Chondrocyte (in vitro differentiated cells): Measurements from ENCODE around the gene ELOVL1. TPM values are rescaled to one million over a fixed set of nuclear protein-coding genes. Genes with fewer than 3 reads are reported as not detected.

Source experiments
- DNase-seq: peaks from one replicate; pipeline ENCODE4 v3.0.0; 2021; ENCODE audit warnings: mixed read lengths, low spot score
- H3K27ac Mint-ChIP-seq: one replicate; pipeline ENCODE4 v1.8.0; 2021; ENCODE audit warnings: mild to moderate bottlenecking, moderate library complexity, mixed read lengths; ENCODE audit not compliant: unreplicated experiment
- H3K27me3 Mint-ChIP-seq: 2 replicates; pipeline ENCODE4 v1.8.0; 2021; ENCODE audit warnings: low read depth, mixed read lengths
- H3K36me3 Mint-ChIP-seq: 2 replicates; pipeline ENCODE4 v1.8.0; 2021; ENCODE audit warnings: low read depth, mixed read lengths
- H3K4me1 Mint-ChIP-seq: 2 replicates; pipeline ENCODE4 v1.8.0; 2021; ENCODE audit warnings: low read depth, mild to moderate bottlenecking, mixed read lengths
- H3K4me3 Mint-ChIP-seq: one replicate; pipeline ENCODE4 v1.8.0; 2021; ENCODE audit warnings: mild to moderate bottlenecking, moderate library complexity, mixed read lengths; ENCODE audit not compliant: unreplicated experiment
- H3K9me3 Mint-ChIP-seq: 2 replicates; pipeline ENCODE4 v1.8.0; 2021; ENCODE audit warnings: low read depth, mixed read lengths
- CTCF ChIP-seq: fragments of 200-600 bp; sonication (generic); IDR thresholded peaks from 2 replicates; pipeline ENCODE4 v1.5.0; 2021; ENCODE audit warnings: antibody characterized with exemption, mild to moderate bottlenecking, moderate library complexity
- total RNA-seq: library from RNA; stranded (reverse); gene quantifications from 3 replicates; pipeline ENCODE4 v1.2.1, GENCODE V29; 2021

ELOVL1 gene
- total RNA-seq, 1 donor from 2014 or later = 103 TPM

- H3K36me3 Mint-ChIP-seq = no peaks in the 10 kb centered on the region
- no peak overlapping the region for H3K27ac Mint-ChIP-seq
- no peak for DNase-seq
- no peaks in the 10 kb centered on the region for H3K4me1 Mint-ChIP-seq
- no peak overlapping the region for H3K4me3 Mint-ChIP-seq
- no peaks in the 10 kb centered on the region for H3K27me3 Mint-ChIP-seq
- no peak for TF ChIP-seq CTCF
- H3K9me3 Mint-ChIP-seq = peaks cover 2% of the 10 kb centered on the region
These were observed 48.5 kb downstream of the ELOVL1 start for GRCh38 chr1:43319288-43319687.

DNA sequence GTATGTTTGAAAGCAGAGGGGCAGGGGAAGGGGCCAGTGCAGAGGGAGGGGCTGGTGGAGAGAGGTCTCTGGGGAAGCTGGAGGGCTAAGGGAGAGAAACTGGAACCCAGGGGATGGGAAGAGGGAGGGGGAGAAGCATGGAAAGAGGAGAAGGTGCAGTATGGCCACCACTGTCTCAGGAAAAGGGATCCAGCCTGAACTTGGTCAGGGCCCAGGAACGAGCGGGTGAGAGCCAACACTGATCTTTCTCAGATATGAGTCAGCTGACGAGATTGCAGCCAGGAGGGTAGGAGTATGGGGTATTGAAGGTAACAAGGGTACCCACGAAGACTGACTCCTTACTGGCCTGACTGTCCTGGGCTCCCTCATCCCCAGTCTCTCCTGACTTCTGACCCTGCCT, 49.0 kb downstream of the ELOVL1 start:
- Mint-ChIP-seq H3K27me3 (no peaks in the 10 kb centered on the region), H3K9me3 (no peaks in the 10 kb centered on the region), H3K36me3 (no peaks in the 10 kb centered on the region), H3K4me3 (no peak overlapping the region), H3K27ac (no peak overlapping the region), H3K4me1 (no peaks in the 10 kb centered on the region)
- DNase-seq = no peak
- no peak for TF ChIP-seq CTCF

- no peak overlapping the region for H3K27ac Mint-ChIP-seq
- no peaks in the 10 kb centered on the region for H3K36me3 Mint-ChIP-seq
- DNase-seq = peak; percentile 66
- no peaks in the 10 kb centered on the region for H3K4me1 Mint-ChIP-seq
- H3K9me3 Mint-ChIP-seq = no peaks in the 10 kb centered on the region
- TF ChIP-seq CTCF = no peak
- no peaks in the 10 kb centered on the region for H3K27me3 Mint-ChIP-seq
- no peak overlapping the region for H3K4me3 Mint-ChIP-seq
These were observed 49.9 kb downstream of the ELOVL1 start for GRCh38 chr1:43317817-43318471.

DNA sequence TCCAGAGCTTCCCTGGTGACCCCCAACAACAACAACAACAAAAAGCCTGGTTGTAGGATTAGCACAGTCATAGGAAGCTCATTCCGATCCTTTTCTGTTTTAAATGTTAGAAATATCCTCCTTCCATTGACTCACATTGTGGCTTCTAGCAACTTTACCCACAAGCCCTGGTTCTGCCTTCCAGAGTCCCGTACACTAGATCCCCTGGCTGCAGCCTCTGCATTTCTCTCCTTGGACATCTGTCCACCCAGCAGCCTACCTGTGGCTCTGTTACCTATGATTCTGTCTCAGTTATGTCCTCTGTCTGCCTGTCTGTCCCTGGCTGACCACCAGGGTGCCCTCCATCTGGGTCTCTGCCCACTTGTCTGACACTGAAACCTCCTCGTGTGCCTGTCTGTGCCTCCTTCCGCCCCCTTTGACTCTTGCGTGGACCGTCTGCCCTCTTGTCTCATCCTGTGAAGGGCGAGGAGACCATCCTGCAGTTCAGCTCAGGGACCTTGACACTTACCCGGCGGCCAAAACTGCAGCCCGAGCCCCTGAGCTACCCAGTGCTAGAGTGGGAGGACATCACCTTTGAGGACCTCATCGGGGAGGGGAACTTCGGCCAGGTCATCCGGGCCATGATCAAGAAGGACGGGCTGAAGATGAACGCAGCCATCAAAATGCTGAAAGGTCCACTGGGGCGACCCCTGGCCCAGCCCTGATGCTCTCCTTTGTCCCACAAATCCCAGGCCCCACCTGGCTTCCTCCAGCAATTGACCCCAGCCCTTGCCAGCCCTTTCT, 50.9 kb downstream of the ELOVL1 start:
- Mint-ChIP-seq H3K27me3 (no peaks in the 10 kb centered on the region), H3K9me3 (no peaks in the 10 kb centered on the region), H3K4me3 (no peak overlapping the region), H3K4me1 (no peaks in the 10 kb centered on the region), H3K27ac (no peak overlapping the region), H3K36me3 (no peaks in the 10 kb centered on the region)
- peak; percentile 39 for DNase-seq
- peak; percentile 34 for TF ChIP-seq CTCF

- Mint-ChIP-seq H3K9me3 (no peaks in the 10 kb centered on the region), H3K36me3 (no peaks in the 10 kb centered on the region), H3K4me3 (no peak overlapping the region), H3K27me3 (no peaks in the 10 kb centered on the region), H3K27ac (no peak overlapping the region), H3K4me1 (no peaks in the 10 kb centered on the region)
- no peak for TF ChIP-seq CTCF
- no peak for DNase-seq
These were observed 51.7 kb downstream of the ELOVL1 start for GRCh38 chr1:43315963-43316737.
